NCI-H2196 (cell line): ENCODE results near the gene PHKB.
"Not testable (repeated sequence)": the region's sequence is repeated elsewhere in the genome, so short reads cannot be mapped to it uniquely, and the experiment has no call there.

ENCODE experiments used
- DNase-seq: peaks from one replicate; lab custom pipeline; 2025; ENCODE audit not compliant: unreplicated experiment; lab: John Stamatoyannopoulos, UW

Gene PHKB

DNA sequence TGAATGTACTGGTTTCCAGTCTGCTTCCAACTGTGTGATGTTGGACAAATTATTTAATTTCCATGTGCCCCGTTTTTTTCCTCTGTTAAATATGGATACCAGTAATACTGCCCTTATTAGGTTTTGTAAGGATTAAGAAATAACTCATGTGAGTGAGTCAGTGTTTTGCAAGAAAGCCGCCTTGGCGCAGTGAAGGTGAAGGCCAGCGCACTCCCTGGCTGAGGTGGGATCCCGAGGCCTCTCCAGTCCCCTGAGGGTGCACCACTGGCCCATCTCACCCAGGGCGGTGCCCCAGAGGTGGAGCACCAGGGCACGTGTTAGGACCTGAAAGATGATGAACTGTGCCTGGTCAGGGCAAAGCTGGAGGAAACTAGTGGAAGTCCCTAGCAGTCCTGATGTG is 43.5 kb downstream of the PHKB start:
- no peak for DNase-seq

DNA sequence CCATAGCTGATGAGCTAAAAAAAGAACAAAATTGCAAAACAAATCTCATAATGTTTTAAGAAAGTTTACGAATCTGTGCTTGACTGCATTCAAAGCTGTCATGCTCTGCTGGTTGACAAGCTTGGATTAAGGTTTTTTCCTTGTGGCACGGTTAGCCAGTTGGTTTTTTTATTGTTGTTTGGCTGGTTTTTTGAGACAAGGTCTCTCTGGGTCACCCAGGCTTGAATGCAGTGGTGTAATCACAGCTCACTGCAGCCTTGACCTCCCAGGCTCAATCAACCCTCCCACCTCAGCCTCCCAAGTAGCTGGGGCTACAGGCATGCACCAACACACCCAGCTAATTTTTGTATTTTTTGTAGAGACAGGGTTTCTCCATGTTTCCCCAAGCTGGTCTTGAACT is 45.7 kb downstream of the PHKB start:
- DNase-seq, result no peak

GRCh38 chr16:47507701-47508100 is 46.6 kb downstream of the PHKB start:
- no peak for DNase-seq

GRCh38 chr16:47511882-47512281 is 50.8 kb downstream of the PHKB start:
- DNase-seq, result no peak

GRCh38 chr16:47519037-47519436 is 57.9 kb downstream of the PHKB start:
- DNase-seq, result no peak

GRCh38 chr16:47519546-47519945 is 58.4 kb downstream of the PHKB start:
- no peak for DNase-seq

- DNase-seq, result no peak
These were observed 59.0 kb downstream of the PHKB start for GRCh38 chr16:47519996-47520679.

- no peak for DNase-seq
These were observed 62.3 kb downstream of the PHKB start for GRCh38 chr16:47523342-47524006.

DNA sequence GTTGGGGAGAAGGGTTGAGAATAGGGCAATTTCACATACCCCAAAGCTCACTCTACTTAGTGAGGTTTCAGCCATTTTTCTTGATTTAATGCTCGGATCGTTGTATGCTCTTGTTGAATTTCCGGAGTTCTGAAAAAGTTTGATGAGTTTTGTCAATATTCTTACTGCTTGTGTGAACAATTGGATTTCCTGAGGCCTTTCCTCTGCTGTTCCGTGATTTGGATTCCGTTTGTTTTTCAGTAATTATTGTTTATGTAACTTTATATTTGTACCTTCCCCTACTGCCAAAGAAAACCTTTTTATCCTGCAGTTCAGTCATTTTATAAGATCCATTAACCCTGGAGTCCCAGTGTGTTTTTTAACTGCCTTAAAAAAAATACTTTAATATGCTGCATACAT is 62.9 kb downstream of the PHKB start:
- DNase-seq, result no peak

DNA sequence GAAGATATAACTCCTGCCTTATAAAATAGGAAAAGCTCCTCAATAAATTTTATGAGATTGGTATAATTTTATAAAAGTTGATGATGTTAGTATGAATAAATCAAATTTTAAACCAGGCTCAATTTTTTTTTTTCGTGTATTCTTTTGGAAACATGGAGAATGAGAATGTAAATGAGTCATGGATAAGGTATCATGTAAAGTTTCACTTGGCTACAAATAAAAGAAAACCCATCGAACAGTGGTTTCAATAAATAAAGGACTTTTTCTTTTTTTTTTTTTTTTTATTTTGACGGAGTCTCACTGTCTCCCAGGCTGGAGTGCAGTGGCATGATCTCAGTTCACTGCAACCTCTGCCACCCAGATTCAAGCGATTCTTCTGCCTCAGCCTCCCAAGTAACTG is 67.3 kb downstream of the PHKB start:
- no peak for DNase-seq

DNA sequence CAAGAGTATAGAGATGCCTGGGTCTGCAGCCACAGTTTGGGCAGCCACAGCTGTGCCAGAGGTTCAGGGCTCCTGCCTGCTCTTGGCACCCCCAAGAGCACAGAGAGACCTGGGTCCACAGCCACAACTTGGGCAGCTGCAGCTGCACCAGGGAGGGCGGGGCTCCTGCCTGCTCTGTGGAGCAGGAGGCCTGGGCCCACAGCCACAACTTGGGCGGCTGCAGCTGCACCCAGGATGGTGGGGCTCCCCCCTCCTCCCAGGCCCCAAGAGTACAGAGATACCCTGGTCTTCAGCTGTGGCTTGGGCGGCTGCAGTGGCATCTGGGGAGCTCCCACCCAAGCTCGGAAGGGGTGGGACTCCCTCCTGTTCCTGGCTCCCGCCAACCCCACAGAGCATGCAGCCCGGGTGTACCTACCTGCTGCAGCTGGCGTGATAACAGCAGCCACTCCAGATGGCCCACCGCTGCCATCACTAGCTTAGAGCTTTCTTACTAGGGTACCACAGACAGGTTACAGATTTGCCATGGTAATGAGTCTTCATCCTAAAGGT is 72.7 kb downstream of the PHKB start:
- no peak for DNase-seq

DNA sequence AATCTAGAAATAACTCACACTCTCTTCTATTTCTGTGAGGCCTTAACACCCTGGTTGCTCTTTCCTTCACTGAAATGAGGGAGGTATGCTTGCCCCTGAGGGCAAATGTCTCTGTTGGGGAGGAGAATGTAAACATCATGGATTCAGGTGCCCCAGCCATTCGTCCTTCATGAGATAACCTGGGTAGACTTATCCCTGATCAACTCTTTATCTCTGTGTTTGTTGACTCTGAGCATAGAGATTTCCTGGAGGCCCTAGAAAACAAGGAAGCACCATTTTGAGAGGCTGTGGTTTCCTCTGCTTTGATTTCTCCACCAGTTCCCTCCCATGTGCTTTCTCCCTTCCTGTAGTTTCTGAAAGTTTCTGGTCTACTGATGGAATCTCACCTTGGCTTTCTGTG is 77.3 kb downstream of the PHKB start:
- DNase-seq, result no peak

- DNase-seq, result not testable (repeated sequence)
These were observed 78.9 kb downstream of the PHKB start for GRCh38 chr16:47539707-47540670.

DNA sequence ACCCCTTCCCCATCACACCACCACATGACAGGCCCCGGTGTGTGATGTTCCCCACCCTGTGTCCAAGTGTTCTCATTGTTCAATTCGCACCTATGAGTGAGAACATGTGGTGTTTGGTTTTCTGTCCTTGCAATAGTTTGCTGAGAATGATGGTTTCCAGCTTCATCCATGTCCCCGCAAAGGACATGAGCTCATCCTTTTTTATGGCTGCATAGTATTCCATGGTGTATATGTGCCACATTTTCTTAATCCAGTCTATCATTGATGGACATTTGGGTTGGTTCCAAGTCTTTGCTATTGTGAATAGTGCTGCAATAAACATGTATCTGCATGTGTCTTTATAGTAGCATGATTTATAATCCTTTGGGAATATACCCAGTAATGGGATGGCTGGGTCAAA is 80.0 kb downstream of the PHKB start:
- not testable (repeated sequence) for DNase-seq

DNA sequence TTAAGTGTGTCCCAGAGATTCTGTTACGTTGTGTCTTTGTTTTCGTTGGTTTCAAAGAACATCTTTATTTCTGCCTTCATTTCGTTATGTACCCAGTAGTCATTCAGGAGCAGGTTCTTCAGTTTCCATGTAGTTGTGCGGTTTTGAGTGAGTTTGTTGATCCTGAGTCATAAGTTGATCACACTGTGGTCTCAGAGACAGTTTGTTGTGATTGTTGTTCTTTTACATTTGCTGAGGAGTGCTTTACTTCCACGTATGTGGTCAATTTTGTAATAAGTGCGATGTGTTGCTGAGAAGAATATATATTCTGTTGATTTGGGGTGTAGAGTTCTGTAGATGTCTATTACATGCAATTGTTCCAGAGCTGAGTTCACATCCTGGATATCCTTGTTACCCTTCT is 83.1 kb downstream of the PHKB start:
- DNase-seq, result not testable (repeated sequence)

DNA sequence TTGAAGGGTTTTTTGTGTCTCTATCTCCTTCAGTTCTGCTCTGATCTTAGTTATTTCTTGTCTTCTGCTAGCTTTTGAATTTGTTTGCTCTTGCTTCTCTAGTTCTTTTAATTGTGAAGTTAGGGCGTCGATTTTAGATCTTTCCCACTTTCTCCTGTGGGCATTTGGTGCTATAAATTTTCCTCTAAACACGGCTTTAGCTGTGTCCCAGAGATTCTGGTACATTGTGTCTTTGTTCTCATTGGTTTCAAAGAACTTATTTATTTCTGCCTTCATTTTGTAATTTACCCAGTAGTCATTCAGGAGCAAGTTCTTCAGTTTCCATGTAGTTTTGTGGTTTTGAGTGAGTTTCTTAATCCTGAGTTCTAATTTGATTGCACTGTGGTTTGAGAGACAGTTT is 90.1 kb downstream of the PHKB start:
- DNase-seq, result not testable (repeated sequence)

DNA sequence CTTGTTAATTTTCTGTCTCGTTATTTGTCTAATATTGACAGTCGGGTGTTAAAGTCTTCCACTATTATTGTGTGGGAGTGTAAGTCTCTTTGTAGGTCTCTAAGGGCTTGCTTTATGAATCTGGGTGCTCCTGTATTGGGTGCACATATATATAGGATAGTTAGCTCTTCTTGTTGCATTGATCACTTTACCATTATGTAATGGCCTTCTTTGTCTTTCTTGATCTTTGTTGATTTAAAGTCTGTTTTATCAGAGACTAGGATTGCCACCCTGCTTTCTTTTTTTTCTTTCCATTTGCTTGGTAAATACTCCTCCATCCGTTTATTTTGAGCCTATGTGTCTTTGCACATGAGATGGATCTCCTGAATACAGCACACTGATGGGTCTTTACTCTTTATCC is 90.6 kb downstream of the PHKB start:
- DNase-seq, result not testable (repeated sequence)

DNA sequence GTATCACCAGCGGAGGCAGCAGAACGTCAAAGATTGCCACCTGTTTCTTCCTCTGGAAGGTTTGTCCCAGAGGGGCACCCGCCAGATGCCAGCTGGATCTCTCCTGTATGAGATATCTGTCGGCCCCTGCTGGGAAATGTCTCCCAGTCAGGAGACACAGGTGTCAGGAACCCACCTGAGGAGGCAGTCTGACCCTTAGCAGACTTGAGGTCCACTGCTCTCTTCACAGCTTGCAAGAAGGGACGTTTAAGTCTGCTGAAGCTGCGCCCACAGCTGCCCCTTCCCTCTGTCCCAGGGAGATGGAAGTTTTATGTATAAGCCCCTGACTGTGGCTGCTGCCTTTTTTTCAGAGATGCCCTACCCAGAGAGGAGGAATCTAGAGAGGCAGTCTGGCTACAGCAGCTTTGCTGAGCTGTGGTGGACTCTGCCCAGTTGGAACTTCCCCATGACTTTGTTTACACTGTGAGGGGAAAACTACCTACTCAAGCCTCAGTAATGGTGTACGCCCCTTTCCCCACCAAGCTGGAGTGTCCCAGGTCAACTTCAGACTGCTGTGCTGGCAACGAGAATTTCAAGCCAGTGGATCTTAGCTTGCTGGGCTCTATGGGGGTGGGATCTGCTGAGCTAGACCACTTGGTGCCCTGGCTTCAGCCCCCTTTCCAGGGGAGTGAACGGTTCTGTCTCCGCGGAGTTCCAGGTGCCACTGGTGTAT is 92.9 kb downstream of the PHKB start:
- DNase-seq, result no peak

- not testable (repeated sequence) for DNase-seq
These were observed 93.5 kb downstream of the PHKB start for GRCh38 chr16:47554587-47554986.

GRCh38 chr16:47561286-47561685 is 100.2 kb downstream of the PHKB start:
- DNase-seq, result no peak

DNA sequence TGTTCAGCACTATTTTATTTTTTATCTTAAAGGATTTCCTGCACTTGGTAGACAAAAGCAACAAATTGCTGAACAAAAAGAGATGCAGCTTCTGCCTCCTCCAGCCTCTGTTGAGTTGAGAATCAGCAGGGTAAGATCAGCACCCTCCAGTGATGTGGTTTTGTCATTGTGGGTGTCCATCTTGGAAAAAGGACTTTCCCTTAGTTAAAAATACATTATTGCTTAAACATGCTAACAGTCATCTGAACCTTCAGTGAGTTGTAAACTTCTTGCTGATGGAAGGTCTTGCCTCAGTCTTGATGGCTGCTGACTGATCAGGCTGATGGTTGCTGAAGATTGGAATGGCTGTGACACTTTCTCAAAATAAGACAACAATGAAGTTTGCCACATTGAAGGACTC is 101.2 kb downstream of the PHKB start:
- DNase-seq, result no peak
